ENCODE data around the gene FDX2. TPM values are rescaled to one million over a fixed set of nuclear protein-coding genes. Genes with fewer than 3 reads are reported as not detected.

Gene FDX2
- total RNA-seq, 1 experiment from 2014 or later: 26.2 TPM

GRCh38 chr19:10284065-10284959 lies 31.5 kb downstream of the FDX2 start (continued):
- no peak for TF ChIP-seq AFF4 (CRISPR knock-in tag; IDR thresholded peaks at IDR 0.05; ENCODE audit: borderline replicate concordance)
- TF ChIP-seq ZBTB43 (CRISPR knock-in tag; IDR thresholded peaks at IDR 0.05): no peak

GRCh38 chr19:10283301-10284064 lies 32.3 kb downstream of the FDX2 start:
- Mint-ChIP-seq H3K36me3 (no peaks in the 10 kb centered on the region; the same call in 1 of the 2 replicates), H3K27ac (no peak overlapping the region; the same call in 1 of the 2 replicates), H3K4me3 (no peak overlapping the region), H3K9me3 (no peaks in the 10 kb centered on the region), H3K27me3 (ENCODE audit: low read depth) (peaks cover 29% of the 10 kb centered on the region), H3K4me1 (peaks cover 12% of the 10 kb centered on the region)
- DNase-seq (ENCODE audit: low spot score) (no peak), ATAC-seq (no peak)
- POLR2A ChIA-PET: no interaction called here
- CTCF ChIA-PET: interaction anchor here (0.7 to 1.2 kb wide), 2 partner anchors 24 to 78 kb away, joined by 3 read pairs; no protein-coding TSS in a partner anchor
- TF ChIP-seq OVOL2 (CRISPR knock-in tag; IDR thresholded peaks at IDR 0.05; ENCODE audit: borderline replicate concordance) (no peak), NFYB (CRISPR knock-in tag; conservative IDR thresholded peaks at IDR 0.05; ENCODE audit: low read depth) (no peak), PREB (CRISPR knock-in tag; IDR thresholded peaks at IDR 0.05; ENCODE audit: borderline replicate concordance) (no peak), ZNF423 (CRISPR knock-in tag; IDR thresholded peaks at IDR 0.05) (no peak), PRDM15 (CRISPR knock-in tag; IDR thresholded peaks at IDR 0.05) (no peak), RORB (CRISPR knock-in tag; IDR thresholded peaks at IDR 0.05) (no peak), FOXK1 (CRISPR knock-in tag; IDR thresholded peaks at IDR 0.05) (no peak), ATF2 (CRISPR knock-in tag; IDR thresholded peaks at IDR 0.05; ENCODE audit: borderline replicate concordance, low read depth) (no peak), IRF1 (CRISPR knock-in tag; IDR thresholded peaks at IDR 0.05) (no peak), ATF3 (CRISPR knock-in tag; conservative IDR thresholded peaks at IDR 0.05) (no peak), JUN (CRISPR knock-in tag; IDR thresholded peaks at IDR 0.05) (no peak), ZNF416 (CRISPR knock-in tag; IDR thresholded peaks at IDR 0.05) (no peak), ZNF512 (CRISPR knock-in tag; IDR thresholded peaks at IDR 0.05; ENCODE audit: borderline replicate concordance) (no peak), E2F1 (CRISPR knock-in tag; IDR thresholded peaks at IDR 0.05) (no peak)

Data from WTC11 (cell line).